Measurements from ENCODE around the gene SPRYD4.
"Not testable (repeated sequence)": the region's sequence is repeated elsewhere in the genome, so short reads cannot be mapped to it uniquely, and the experiment has no call there.

SPRYD4 gene

GRCh38 chr12:56490360-56490759 is 22.0 kb downstream of the SPRYD4 start:
- Mint-ChIP-seq H3K9me3 (ENCODE audit: low read depth) (no peaks in the 10 kb centered on the region), H3K27me3 (peaks cover 3% of the 10 kb centered on the region)

DNA sequence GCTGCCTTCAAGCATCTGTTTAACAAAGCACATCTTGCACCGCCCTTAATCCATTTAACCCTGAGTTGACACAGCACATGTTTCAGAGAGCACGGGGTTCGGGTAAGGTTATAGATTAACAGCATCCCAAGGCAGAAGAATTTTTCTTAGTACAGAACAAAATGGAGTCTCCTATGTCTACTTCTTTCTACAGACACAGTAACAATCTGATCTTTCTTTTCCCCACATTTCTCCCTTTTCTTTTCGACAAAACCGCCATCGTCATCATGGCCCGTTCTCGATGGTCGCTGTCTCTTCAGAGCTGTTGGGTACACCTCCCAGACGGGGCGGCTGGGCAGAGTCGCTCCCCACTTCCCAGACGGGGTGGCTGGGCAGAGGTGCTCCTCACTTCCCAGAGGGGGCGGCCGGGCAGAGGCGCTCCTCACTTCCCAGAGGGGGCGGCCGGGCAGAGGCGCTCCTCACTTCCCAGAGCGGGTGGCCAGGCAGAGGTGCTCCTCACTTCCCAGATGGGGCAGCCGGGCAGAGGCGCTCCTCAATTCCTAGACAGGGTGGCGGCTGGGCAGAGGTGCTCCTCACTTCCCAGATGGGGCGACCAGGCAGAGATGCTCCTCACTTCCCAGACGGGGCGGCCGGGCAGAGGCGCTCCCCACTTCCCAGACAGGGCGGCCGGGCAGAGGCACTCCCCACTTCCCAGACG is 25.2 kb downstream of the SPRYD4 start:
- not testable (repeated sequence) for H3K27ac Mint-ChIP-seq; H3K4me1 Mint-ChIP-seq (ENCODE audit: low read depth); H3K36me3 Mint-ChIP-seq; H3K4me3 Mint-ChIP-seq; H3K9me3 Mint-ChIP-seq (ENCODE audit: low read depth); H3K27me3 Mint-ChIP-seq

More at GRCh38 chr12:56490360-56490759, 22.0 kb downstream of the SPRYD4 start:
- Mint-ChIP-seq H3K4me1 (ENCODE audit: low read depth) (peaks cover 15% of the 10 kb centered on the region), H3K36me3 (no peaks in the 10 kb centered on the region), H3K27ac (no peak overlapping the region), H3K4me3 (no peak overlapping the region)

DNA sequence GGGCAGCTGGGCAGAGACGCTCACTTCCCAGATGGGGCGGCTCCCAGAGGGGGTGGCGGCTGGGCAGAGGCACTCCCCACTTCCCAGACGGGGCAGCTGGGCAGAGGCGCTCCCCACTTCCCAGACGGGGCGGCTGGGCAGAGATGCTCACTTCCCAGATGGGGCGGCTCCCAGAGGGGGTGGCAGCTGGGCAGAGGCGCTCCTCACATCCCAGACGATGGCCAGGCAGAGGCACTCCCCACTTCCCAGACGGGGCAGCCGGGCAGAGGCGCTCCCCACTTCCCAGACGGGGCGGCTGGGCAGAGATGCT is 25.7 kb downstream of the SPRYD4 start:
- H3K4me3 Mint-ChIP-seq; H3K36me3 Mint-ChIP-seq; H3K27me3 Mint-ChIP-seq; H3K9me3 Mint-ChIP-seq (ENCODE audit: low read depth); H3K4me1 Mint-ChIP-seq (ENCODE audit: low read depth); H3K27ac Mint-ChIP-seq: not testable (repeated sequence)

GRCh38 chr12:56494481-56494880 is 26.1 kb downstream of the SPRYD4 start:
- H3K27me3 Mint-ChIP-seq; H3K4me3 Mint-ChIP-seq; H3K27ac Mint-ChIP-seq; H3K9me3 Mint-ChIP-seq (ENCODE audit: low read depth); H3K4me1 Mint-ChIP-seq (ENCODE audit: low read depth); H3K36me3 Mint-ChIP-seq: not testable (repeated sequence)

DNA sequence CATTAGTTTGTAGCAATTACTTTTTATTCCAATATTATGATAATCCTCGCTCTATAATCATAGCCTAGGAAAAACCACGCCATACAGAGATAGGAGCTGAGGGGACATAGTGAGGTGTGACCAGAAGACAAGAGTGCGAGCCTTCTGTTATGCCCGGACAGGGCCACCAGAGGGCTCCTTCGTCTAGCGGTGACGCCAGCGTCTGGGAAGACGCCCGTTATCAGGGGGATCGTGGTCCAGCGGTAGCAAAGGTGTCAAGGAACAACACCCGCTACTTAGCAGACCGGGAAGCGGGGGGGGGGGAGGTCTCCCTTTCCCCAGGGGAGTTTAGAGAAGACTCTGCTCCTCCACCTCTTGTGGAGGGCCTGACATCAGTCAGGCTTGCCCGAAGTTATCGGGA is 28.3 kb downstream of the SPRYD4 start:
- not testable (repeated sequence) for H3K9me3 Mint-ChIP-seq (ENCODE audit: low read depth); H3K27me3 Mint-ChIP-seq; H3K36me3 Mint-ChIP-seq; H3K4me1 Mint-ChIP-seq (ENCODE audit: low read depth); H3K27ac Mint-ChIP-seq
- peak overlapping the region; percentile 56 for H3K4me3 Mint-ChIP-seq

- not testable (repeated sequence) for H3K4me3 Mint-ChIP-seq; H3K4me1 Mint-ChIP-seq (ENCODE audit: low read depth); H3K9me3 Mint-ChIP-seq (ENCODE audit: low read depth); H3K36me3 Mint-ChIP-seq; H3K27ac Mint-ChIP-seq; H3K27me3 Mint-ChIP-seq
Measured at GRCh38 chr12:56498126-56498902, 29.9 kb downstream of the SPRYD4 start.

DNA sequence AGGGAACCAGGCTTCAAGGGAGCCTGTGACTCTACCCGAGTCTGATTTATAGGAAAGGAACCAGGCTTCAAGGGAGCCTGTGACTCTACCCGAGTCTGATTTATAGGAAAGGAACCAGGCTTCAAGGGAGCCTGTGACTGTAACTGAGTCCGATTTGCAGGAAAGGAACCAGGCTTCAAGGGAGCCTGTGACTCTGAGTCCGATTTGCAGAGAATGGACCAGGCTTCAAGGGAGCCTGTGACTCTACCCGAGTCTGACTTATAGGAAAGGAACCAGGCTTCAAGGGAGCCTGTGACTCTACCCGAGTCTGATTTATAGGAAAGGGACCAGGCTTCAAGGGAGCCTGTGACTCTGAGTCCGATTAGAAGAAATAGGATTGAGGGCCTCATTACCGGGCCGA is 31.1 kb downstream of the SPRYD4 start:
- H3K27me3 Mint-ChIP-seq; H3K27ac Mint-ChIP-seq; H3K4me1 Mint-ChIP-seq (ENCODE audit: low read depth); H3K4me3 Mint-ChIP-seq; H3K36me3 Mint-ChIP-seq; H3K9me3 Mint-ChIP-seq (ENCODE audit: low read depth): not testable (repeated sequence)

DNA sequence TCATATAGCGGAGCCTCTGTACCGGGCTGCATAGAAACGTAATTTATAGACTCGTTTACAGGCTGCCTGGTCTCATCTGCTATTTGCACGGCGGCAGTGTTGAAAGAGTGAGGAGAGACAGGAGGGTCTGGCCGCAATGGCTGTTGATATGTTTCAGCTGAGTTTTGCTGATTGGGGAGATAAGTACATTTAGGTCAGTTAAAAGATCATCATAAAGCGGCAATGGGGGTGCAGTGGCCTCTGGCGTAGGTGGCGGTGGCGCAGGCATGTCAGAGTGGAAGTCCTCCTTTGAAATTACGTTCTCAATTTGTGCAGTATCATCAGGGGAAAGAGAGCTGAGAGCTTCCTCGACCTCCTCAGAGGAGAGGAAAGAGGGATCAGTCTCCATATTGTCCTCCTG is 31.5 kb downstream of the SPRYD4 start:
- H3K27ac Mint-ChIP-seq; H3K9me3 Mint-ChIP-seq (ENCODE audit: low read depth); H3K4me1 Mint-ChIP-seq (ENCODE audit: low read depth); H3K36me3 Mint-ChIP-seq; H3K4me3 Mint-ChIP-seq; H3K27me3 Mint-ChIP-seq: not testable (repeated sequence)

DNA sequence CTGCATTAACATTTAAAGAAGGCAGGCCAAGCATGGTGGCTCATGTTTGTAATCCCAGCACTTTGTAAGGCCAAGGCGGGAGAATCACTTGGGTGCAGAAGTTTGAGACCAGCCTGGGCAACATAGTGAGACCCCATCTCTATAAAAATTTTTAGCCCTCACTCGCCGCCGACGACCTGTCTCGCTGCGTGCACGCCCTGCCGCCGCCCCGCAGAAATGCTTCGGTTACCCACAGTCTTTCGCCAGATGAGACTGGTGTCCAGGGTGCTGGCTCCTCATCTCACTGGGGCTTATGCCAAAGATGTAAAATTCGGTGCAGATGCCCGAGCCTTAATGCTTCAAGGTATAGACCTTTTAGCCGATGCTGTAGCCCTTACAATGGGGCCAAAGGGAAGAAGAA is 42.4 kb downstream of the SPRYD4 start:
- Mint-ChIP-seq H3K27me3 (peaks cover 2% of the 10 kb centered on the region), H3K4me3 (no peak overlapping the region), H3K36me3 (no peaks in the 10 kb centered on the region), H3K9me3 (ENCODE audit: low read depth) (no peaks in the 10 kb centered on the region), H3K27ac (no peak overlapping the region), H3K4me1 (ENCODE audit: low read depth) (peaks cover 2% of the 10 kb centered on the region)

GRCh38 chr12:56514014-56514318 is 45.6 kb downstream of the SPRYD4 start:
- not testable (repeated sequence) for H3K27ac Mint-ChIP-seq; H3K9me3 Mint-ChIP-seq (ENCODE audit: low read depth); H3K27me3 Mint-ChIP-seq; H3K4me3 Mint-ChIP-seq; H3K36me3 Mint-ChIP-seq; H3K4me1 Mint-ChIP-seq (ENCODE audit: low read depth)

DNA sequence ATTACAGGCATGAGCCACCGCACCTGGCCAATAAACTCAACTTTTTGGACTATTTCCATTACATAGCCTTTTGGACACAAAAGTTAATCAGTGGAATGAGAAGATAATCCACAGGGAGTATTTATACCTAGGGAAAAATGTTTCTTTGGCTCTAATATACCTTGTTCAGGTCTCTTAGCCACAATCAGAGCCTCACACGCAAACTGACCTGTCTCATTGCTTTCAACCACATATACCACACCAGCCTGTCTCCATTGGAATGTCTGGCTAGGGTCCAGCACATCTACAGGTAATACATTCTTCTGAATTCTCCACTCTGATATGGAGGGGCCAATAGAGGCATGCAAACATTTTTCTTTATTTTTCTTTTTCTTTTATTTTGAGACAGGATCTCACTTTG is 49.5 kb downstream of the SPRYD4 start:
- H3K27ac Mint-ChIP-seq: no peak overlapping the region
- H3K4me1 Mint-ChIP-seq (ENCODE audit: low read depth): peaks cover 31% of the 10 kb centered on the region
- no peak overlapping the region for H3K4me3 Mint-ChIP-seq
- no peaks in the 10 kb centered on the region for H3K36me3 Mint-ChIP-seq
- peaks cover 2% of the 10 kb centered on the region for H3K27me3 Mint-ChIP-seq
- no peaks in the 10 kb centered on the region for H3K9me3 Mint-ChIP-seq (ENCODE audit: low read depth)

DNA sequence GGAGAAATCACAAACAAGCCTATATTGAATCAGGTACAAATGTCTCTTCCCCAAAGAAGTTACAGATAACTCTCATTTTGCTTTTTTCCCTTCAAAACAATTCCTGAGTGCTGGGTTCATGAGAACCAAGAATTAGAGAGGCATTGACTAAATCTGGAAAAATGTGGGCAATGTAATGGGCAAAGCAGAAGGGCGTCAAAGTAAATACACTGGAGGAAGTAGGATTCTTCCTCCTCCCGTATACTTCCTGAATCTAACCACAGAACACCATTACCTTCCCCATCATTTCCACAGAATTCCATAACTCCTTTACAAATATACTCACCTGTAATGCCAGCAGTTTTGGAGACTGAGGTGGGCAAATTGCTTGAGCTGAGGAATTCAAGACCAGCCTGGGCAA is 50.2 kb downstream of the SPRYD4 start:
- H3K4me1 Mint-ChIP-seq (ENCODE audit: low read depth): peaks cover 34% of the 10 kb centered on the region

DNA sequence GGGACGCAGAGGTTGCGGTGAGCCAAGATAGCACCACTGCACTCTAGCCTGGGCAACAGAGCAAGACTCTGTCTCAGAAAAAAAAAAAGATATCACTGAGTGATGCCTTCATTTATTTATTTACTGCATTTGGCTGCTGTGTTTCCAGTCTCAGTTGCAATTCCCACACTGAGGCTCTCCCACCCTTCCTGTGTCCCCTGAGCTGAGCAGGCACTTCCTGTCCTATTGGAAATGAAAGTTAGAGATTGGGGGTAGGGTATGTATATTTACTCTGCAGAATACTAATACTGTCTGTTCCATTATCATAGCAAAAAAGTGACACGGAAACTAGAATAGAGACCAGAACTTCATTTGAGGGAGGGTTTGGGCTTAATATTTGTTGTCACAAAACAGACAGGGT is 51.7 kb downstream of the SPRYD4 start:
- H3K4me1 Mint-ChIP-seq (ENCODE audit: low read depth): peaks cover 32% of the 10 kb centered on the region
- H3K36me3 Mint-ChIP-seq: no peaks in the 10 kb centered on the region
- no peaks in the 10 kb centered on the region for H3K9me3 Mint-ChIP-seq (ENCODE audit: low read depth)
- H3K4me3 Mint-ChIP-seq: no peak overlapping the region
- H3K27me3 Mint-ChIP-seq: no peaks in the 10 kb centered on the region
- H3K27ac Mint-ChIP-seq: no peak overlapping the region

More for the DNA sequence above, 50.2 kb downstream of the SPRYD4 start:
- Mint-ChIP-seq H3K36me3 (no peaks in the 10 kb centered on the region), H3K4me3 (no peak overlapping the region), H3K27me3 (peaks cover under 1% of the 10 kb centered on the region), H3K9me3 (ENCODE audit: low read depth) (no peaks in the 10 kb centered on the region), H3K27ac (no peak overlapping the region)

GRCh38 chr12:56520506-56520905 is 52.1 kb downstream of the SPRYD4 start:
- no peaks in the 10 kb centered on the region for H3K36me3 Mint-ChIP-seq
- H3K9me3 Mint-ChIP-seq (ENCODE audit: low read depth): no peaks in the 10 kb centered on the region
- no peaks in the 10 kb centered on the region for H3K27me3 Mint-ChIP-seq
- no peak overlapping the region for H3K27ac Mint-ChIP-seq
- H3K4me3 Mint-ChIP-seq: peak overlapping the region; percentile 68
- H3K4me1 Mint-ChIP-seq (ENCODE audit: low read depth): peaks cover 32% of the 10 kb centered on the region

GRCh38 chr12:56521209-56521589 is 52.8 kb downstream of the SPRYD4 start:
- no peaks in the 10 kb centered on the region for H3K27me3 Mint-ChIP-seq
- H3K36me3 Mint-ChIP-seq: no peaks in the 10 kb centered on the region
- no peaks in the 10 kb centered on the region for H3K9me3 Mint-ChIP-seq (ENCODE audit: low read depth)
- H3K27ac Mint-ChIP-seq: no peak overlapping the region
- H3K4me1 Mint-ChIP-seq (ENCODE audit: low read depth): peaks cover 32% of the 10 kb centered on the region
- H3K4me3 Mint-ChIP-seq: peak overlapping the region; percentile 71
